Common myeloid progenitor, CD34-positive (primary cell): ENCODE data around the gene FBXO42.

Experiments
- CTCF ChIA-PET: fragments of 350-600 bp; sonication (Branson Sonifier 250); formaldehyde crosslinking; loops from one replicate; lab custom pipeline; 2021; ENCODE audit warnings: antibody characterized with exemption; lab: Charles Lee
- POLR2A ChIA-PET: fragments of 350-600 bp; sonication (Branson Sonifier 250); formaldehyde crosslinking; loops from one replicate; lab custom pipeline; 2021; ENCODE audit warnings: antibody characterized with exemption; lab: Charles Lee
- DNase-seq, 3 donors: peaks; one replicate each; pipeline versions ENCODE4 v3.0.0 to v3.0.0-alpha.2; 2013
- H3K27ac ChIP-seq, 2 experiments: 1 replicate in 1 of 2; 2 replicates in 1 of 2; pipeline ENCODE4 v1.7.0; 2013; ENCODE audit warnings: inconsistent platforms in 2 of 2, low read length in 2 of 2, mild to moderate bottlenecking in 2 of 2, low read depth in 1 of 2, moderate library complexity in 1 of 2; ENCODE audit not compliant: severe bottlenecking in 2 of 2, insufficient read depth in 1 of 2, poor library complexity in 1 of 2
- H3K27me3 ChIP-seq, 5 experiments: replicated peaks in 2 of 5; 1 replicate in 3 of 5; 2 replicates in 2 of 5; pipeline versions ENCODE4 v1.6.1 to v1.7.0; 2013; ENCODE audit warnings: low read length in 4 of 5, mild to moderate bottlenecking in 2 of 5, moderate library complexity in 2 of 5, inconsistent platforms in 1 of 5; ENCODE audit not compliant: insufficient read depth in 5 of 5, control insufficient read depth in 4 of 5
- H3K36me3 ChIP-seq, 4 experiments: 1 replicate in 2 of 4; 2 replicates in 2 of 4; pipeline versions ENCODE4 v1.6.1 to v1.7.0; 2013; ENCODE audit warnings: low read length in 3 of 4, control low read depth in 1 of 4, mild to moderate bottlenecking in 1 of 4; ENCODE audit not compliant: control insufficient read depth in 4 of 4, insufficient read depth in 4 of 4
- H3K4me1 ChIP-seq, 4 experiments: 1 replicate in 3 of 4; 2 replicates in 1 of 4; pipeline versions ENCODE4 v1.6.1 to v1.7.1; 2013; ENCODE audit warnings: low read length in 3 of 4, mild to moderate bottlenecking in 3 of 4, control low read depth in 1 of 4, inconsistent platforms in 1 of 4, moderate library complexity in 1 of 4; ENCODE audit not compliant: control insufficient read depth in 4 of 4, insufficient read depth in 4 of 4; ENCODE audit errors: control extremely low read depth in 1 of 4
- H3K4me3 ChIP-seq, 7 experiments: 1 replicate in 4 of 7; 2 replicates in 3 of 7; pipeline versions ENCODE4 v1.5.1 to v1.7.0; 2013; ENCODE audit warnings: mild to moderate bottlenecking in 7 of 7, low read length in 6 of 7, moderate library complexity in 6 of 7, inconsistent platforms in 2 of 7, low read depth in 2 of 7, control low read depth in 1 of 7; ENCODE audit not compliant: insufficient read depth in 4 of 7, control insufficient read depth in 1 of 7; ENCODE audit errors: extremely low read depth in 1 of 7
- H3K9me3 ChIP-seq, 5 experiments: 1 replicate in 4 of 5; 2 replicates in 1 of 5; pipeline versions ENCODE4 v1.6.1 to v1.7.1; 2013; ENCODE audit warnings: low read length in 4 of 5, mild to moderate bottlenecking in 2 of 5, inconsistent platforms in 1 of 5, low read depth in 1 of 5, moderate library complexity in 1 of 5; ENCODE audit not compliant: control insufficient read depth in 4 of 5, insufficient read depth in 2 of 5; ENCODE audit errors: control extremely low read depth in 1 of 5
- WGBS: methylation state at CpG from one replicate; pipeline ENCODE4 v1.1.5; 2013; ENCODE audit not compliant: insufficient coverage; 5-methylcytosine and 5-hydroxymethylcytosine counted together

Gene FBXO42

GRCh38 chr1:16212251-16212961, 139.9 kb downstream of the FBXO42 start, which contains the start of gene ARHGEF19:
Gene ARHGEF19 (minus strand): TSS chr1:16212652. CDS start chr1:16209054, 3,598 bp downstream.
- 69% methylated on average over 14 of the region's 14 CpGs for WGBS

GRCh38 chr1:16211824-16212223, 140.5 kb downstream of the FBXO42 start:
- H3K27ac ChIP-seq, result no peak overlapping the region
- no peaks in the 10 kb centered on the region for H3K9me3 ChIP-seq
- WGBS, result 97% methylated on average over 5 of the region's 6 CpGs
- DNase-seq, result no peak
- peaks cover 0 to 9% (median 0%) of the 10 kb centered on the region in 5 experiments for H3K27me3 ChIP-seq
- no peak overlapping the region for H3K4me3 ChIP-seq
- H3K4me1 ChIP-seq, result peaks cover 4 to 19% (median 16%) of the 10 kb centered on the region in 4 experiments
- POLR2A ChIA-PET, result interaction anchor here (0.9 kb wide), 1 partner anchor 111 kb away, joined by 3 read pairs; no protein-coding TSS in a partner anchor
- CTCF ChIA-PET, result interaction anchor here (1.7 kb wide), 1 partner anchor 24 kb away, joined by 5 read pairs; the partner anchor contains the start of gene CPLANE2
- no peaks in the 10 kb centered on the region for H3K36me3 ChIP-seq

More at GRCh38 chr1:16212251-16212961, 139.9 kb downstream of the FBXO42 start, which contains the start of gene ARHGEF19:
- no peaks in the 10 kb centered on the region for H3K36me3 ChIP-seq
- no peak within 1 kb of the TSS for H3K27ac ChIP-seq
- peaks cover 6 to 18% (median 17%) of the 10 kb centered on the region in 4 experiments for H3K4me1 ChIP-seq
- CTCF ChIA-PET, result interaction anchor here (1.5 to 1.7 kb wide), 2 partner anchors 24 kb away, joined by 5 read pairs; partner anchors contain the start of gene CPLANE2
- no peaks in the 10 kb centered on the region for H3K9me3 ChIP-seq
- POLR2A ChIA-PET, result no interaction called here
- peaks cover 0 to 9% (median 0%) of the 10 kb centered on the region in 5 experiments for H3K27me3 ChIP-seq
- DNase-seq, result no peak
- H3K4me3 ChIP-seq, result no peak within 1 kb of the TSS

GRCh38 chr1:16210581-16210980, 141.7 kb downstream of the FBXO42 start:
- CTCF ChIA-PET, result interaction anchor here (1.7 kb wide), 1 partner anchor 26 kb away, joined by 5 read pairs; the partner anchor contains the start of gene CPLANE2

GRCh38 chr1:16209847-16210407, 142.4 kb downstream of the FBXO42 start:
- POLR2A ChIA-PET, result no interaction called here
- no peak for DNase-seq
- 95% methylated on average over 9 of the region's 11 CpGs for WGBS

More at GRCh38 chr1:16210581-16210980, 141.7 kb downstream of the FBXO42 start:
- Histone ChIP-seq H3K27ac (no peak overlapping the region), H3K4me1 (peaks cover 0 to 15% (median 12%) of the 10 kb centered on the region in 4 experiments), H3K27me3 (peaks cover 0 to 4% (median 0%) of the 10 kb centered on the region in 5 experiments), H3K4me3 (no peak overlapping the region), H3K36me3 (no peaks in the 10 kb centered on the region), H3K9me3 (no peaks in the 10 kb centered on the region)
- WGBS, result 97% methylated on average over 3 of the region's 4 CpGs
- POLR2A ChIA-PET, result no interaction called here
- DNase-seq, result no peak

GRCh38 chr1:16209132-16209846, 143.0 kb downstream of the FBXO42 start:
- DNase-seq, result no peak
- 94% methylated on average over 7 of the region's 9 CpGs for WGBS
- Histone ChIP-seq H3K36me3 (peaks cover 0 to 6% (median 1%) of the 10 kb centered on the region in 4 experiments), H3K9me3 (no peaks in the 10 kb centered on the region), H3K4me3 (no peak overlapping the region), H3K4me1 (peaks cover 0 to 17% (median 14%) of the 10 kb centered on the region in 4 experiments), H3K27me3 (peaks cover 0 to 3% (median 0%) of the 10 kb centered on the region in 5 experiments), H3K27ac (no peak overlapping the region)
- ChIA-PET POLR2A (no interaction called here), CTCF (interaction anchor here (1.7 kb wide), 1 partner anchor 13 kb away, joined by 4 read pairs; no protein-coding TSS in a partner anchor)

More at GRCh38 chr1:16209847-16210407, 142.4 kb downstream of the FBXO42 start:
- Histone ChIP-seq H3K27me3 (peaks cover 0 to 3% (median 0%) of the 10 kb centered on the region in 5 experiments), H3K4me3 (no peak overlapping the region), H3K9me3 (no peaks in the 10 kb centered on the region), H3K36me3 (no peaks in the 10 kb centered on the region), H3K4me1 (peaks cover 0 to 17% (median 14%) of the 10 kb centered on the region in 4 experiments), H3K27ac (no peak overlapping the region)
- CTCF ChIA-PET, result interaction anchor here (1.7 kb wide), 1 partner anchor 13 kb away, joined by 4 read pairs; no protein-coding TSS in a partner anchor

- Histone ChIP-seq H3K9me3 (no peaks in the 10 kb centered on the region), H3K4me1 (peaks cover 0 to 17% (median 14%) of the 10 kb centered on the region in 4 experiments), H3K27me3 (peaks cover 0 to 3% (median 0%) of the 10 kb centered on the region in 5 experiments), H3K4me3 (no peak overlapping the region), H3K27ac (peak overlapping the region in 1 of 2 experiments; percentile 14), H3K36me3 (peaks cover 0 to 8% (median 2%) of the 10 kb centered on the region in 4 experiments)
- DNase-seq, result no peak
- WGBS, result 92% methylated on average over 10 of the region's 13 CpGs
- CTCF ChIA-PET, result interaction anchor here (0.8 to 1.7 kb wide), 2 partner anchors 14 to 29 kb away, joined by 3 to 4 read pairs; no protein-coding TSS in a partner anchor
- POLR2A ChIA-PET, result no interaction called here
Observed at GRCh38 chr1:16208270-16208987, 143.9 kb downstream of the FBXO42 start.
